Stimulated activated CD8-positive, alpha-beta memory T cell treated with anti-CD3 and anti-CD28 coated beads, Interleukin-4, amount 100 ng/mL, for 48 hours (primary cell): ENCODE data around the gene IFNL4.
"Not testable (repeated sequence)": the region's sequence is repeated elsewhere in the genome, so short reads cannot be mapped to it uniquely, and the experiment has no call there.

Experiments
- DNase-seq: peaks from one replicate; pipeline ENCODE4 v3.0.0-alpha.2; 2020

IFNL4 gene

DNA sequence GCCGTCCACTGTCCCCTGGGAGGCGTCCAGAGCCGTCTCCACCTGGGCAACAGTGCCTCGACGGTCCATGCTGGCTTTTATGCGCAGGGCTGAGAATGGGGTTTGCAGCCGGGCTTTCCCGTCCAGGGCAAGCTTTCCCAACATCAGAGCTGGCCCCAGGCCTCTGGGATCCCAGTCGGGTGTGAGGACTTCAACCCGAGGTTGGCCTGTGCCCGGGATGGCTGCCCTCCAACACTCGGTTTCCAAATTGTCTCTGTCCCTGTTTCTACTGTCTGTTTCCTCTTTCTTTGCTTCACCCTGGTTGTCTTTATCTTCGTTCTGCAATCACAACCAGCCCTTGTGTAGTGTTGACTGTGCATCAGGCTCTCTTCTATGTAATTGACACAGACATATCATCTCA, at the start of gene IFNL4:
Gene IFNL4, minus strand, starts transcription at position 51 of the 400 bp plus-strand sequence.
- no peak for DNase-seq

GRCh38 chr19:39297931-39298634, 49.4 kb upstream of the IFNL4 start:
- peak; percentile 68 for DNase-seq

DNA sequence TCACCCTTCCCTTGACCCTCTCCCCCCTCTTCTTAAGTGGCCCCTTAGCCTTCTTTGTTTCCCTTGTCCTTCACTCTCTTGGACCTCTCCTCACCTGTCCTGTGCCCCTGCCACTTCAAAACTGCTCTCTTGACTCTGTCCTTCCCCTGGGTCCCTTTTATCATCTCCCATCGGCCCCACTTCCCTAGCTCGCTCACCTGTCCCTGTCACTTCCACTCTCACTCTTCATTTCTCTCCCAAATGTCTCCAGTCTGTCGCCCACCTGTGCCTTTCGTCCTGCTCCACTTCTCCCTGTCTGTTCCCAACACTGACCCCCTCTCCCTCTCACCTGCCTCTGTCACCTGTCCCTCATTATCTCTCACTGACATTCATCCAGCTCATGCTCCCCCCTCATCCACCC, 48.2 kb upstream of the IFNL4 start:
- DNase-seq: no peak

- no peak for DNase-seq
Observed at GRCh38 chr19:39296055-39296645, 47.5 kb upstream of the IFNL4 start, which contains the start of gene IFNL1. Gene IFNL1, plus strand, starts transcription at chr19:39296407. Its CDS starts 15 bp downstream, at chr19:39296422.

- no peak for DNase-seq
Observed at GRCh38 chr19:39293394-39293793, 44.7 kb upstream of the IFNL4 start.

DNA sequence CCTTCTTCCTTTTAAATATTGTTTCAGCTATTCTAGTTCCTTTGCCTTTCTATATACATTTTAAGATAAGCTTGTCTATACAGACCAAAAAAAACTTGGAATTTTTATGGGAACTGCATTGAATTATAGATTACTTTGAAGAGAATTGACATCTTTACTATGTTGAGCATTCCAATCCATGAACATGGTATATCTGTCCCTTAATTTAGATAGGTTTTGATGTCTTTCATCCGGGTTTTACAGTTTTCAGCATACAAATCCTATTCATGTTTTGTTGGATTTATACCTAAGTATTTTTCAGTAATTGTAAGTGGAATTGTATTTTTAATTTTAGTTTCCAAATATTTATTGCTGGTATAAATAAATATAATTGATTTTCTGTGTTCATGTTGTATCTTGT, 35.4 kb upstream of the IFNL4 start:
- DNase-seq: no peak

GRCh38 chr19:39282021-39282420, 33.4 kb upstream of the IFNL4 start:
- no peak for DNase-seq

GRCh38 chr19:39277598-39277997, 28.9 kb upstream of the IFNL4 start:
- no peak for DNase-seq

DNA sequence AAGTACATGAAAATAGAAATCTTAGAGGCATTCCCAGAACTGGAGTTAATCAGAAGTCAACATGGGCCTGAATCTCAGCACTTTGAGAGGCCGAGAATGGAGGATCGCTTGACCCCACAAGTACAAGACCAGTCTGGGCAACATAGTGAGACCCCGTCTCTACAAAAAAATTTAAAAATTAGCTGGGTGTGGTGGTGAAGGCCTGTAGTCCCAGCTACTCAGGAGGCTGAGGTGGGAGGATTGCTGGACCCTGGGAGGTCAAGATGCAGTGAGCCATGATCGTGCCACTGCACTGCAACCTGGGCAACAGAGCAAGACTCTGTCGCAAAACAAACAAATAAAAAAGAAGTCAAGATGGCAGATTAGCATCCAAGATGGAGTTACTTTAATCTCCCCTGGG, 28.1 kb upstream of the IFNL4 start:
- no peak for DNase-seq

- no peak for DNase-seq
Observed at GRCh38 chr19:39275578-39275977, 26.9 kb upstream of the IFNL4 start.

- not testable (repeated sequence) for DNase-seq
Observed at GRCh38 chr19:39273859-39274258, 25.2 kb upstream of the IFNL4 start.

DNA sequence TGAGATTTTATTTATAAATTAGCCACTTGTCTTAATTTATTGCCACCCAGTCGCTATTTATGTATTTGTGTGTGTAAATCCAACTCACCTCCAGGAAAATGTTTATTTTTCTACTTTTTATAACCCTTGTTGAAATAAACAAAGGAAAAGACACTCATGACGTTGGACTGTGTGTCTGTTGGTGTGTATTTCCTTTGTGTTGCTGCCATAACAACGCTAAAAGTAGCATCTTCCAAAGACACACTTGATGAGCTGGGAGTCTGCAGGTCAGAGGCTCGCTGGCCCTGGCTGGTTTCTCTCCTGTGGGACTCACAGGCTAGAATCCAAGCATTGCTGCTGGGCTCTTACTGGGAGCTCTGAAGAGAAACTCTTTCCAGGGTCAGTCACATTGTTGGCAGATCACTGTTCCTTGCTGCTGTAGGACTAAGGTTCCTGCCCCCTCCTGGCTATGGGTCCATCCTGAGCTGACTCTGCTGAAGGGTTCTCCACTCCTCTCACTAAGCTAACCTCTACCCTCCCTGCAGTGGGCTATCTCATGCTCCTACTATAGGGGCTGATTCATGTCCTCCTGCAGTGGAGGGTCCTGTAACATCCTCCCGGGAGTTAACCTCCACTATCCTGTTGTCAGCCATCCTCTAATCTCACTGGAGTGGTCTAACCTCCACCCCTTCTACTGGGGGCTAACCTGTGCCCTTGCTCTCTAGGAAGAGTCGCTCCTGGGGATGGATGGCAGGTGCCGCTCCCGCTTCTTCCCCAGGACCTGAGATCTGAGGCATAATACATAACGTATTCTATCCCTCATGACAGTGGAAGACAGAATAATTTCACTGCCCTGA, 21.6 kb upstream of the IFNL4 start:
- no peak for DNase-seq

- DNase-seq: not testable (repeated sequence)
Observed at GRCh38 chr19:39269369-39269768, 20.7 kb upstream of the IFNL4 start.

DNA sequence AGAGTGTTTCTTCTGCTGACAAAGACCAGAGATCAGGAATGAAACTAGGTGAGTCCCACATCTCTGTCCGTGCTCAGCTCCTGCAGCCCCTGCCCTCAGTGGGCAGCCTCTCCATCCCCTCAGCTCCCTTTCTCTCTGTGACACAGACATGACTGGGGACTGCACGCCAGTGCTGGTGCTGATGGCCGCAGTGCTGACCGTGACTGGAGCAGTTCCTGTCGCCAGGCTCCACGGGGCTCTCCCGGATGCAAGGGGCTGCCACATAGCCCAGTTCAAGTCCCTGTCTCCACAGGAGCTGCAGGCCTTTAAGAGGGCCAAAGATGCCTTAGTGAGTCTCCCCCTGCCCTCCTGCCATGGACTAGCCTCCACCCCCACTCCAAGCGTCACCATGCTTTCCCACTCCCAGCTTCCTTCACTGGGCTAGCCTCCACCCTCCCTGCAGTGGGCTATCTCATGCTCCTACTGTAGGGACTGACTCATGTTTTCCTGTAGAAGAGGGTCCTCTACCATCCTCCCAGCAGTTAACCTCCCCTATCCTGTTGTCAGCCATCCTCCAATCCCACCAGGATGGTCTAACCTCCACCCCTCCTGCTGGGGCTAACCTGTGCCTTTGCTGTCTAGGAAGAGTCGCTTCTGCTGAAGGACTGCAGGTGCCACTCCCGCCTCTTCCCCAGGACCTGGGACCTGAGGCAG, 20.0 kb upstream of the IFNL4 start:
- DNase-seq: not testable (repeated sequence)

GRCh38 chr19:39268085-39268484, 19.4 kb upstream of the IFNL4 start, which contains the start of gene IFNL2:
Gene IFNL2, plus strand, starts transcription at chr19:39268396. Its CDS starts 173 bp downstream, at chr19:39268569.
- not testable (repeated sequence) for DNase-seq

GRCh38 chr19:39265321-39265916, 16.8 kb upstream of the IFNL4 start:
- peak; percentile 31 for DNase-seq

GRCh38 chr19:39264306-39265290, 15.9 kb upstream of the IFNL4 start:
- no peak for DNase-seq

GRCh38 chr19:39263912-39264305, 15.3 kb upstream of the IFNL4 start:
- no peak for DNase-seq

DNA sequence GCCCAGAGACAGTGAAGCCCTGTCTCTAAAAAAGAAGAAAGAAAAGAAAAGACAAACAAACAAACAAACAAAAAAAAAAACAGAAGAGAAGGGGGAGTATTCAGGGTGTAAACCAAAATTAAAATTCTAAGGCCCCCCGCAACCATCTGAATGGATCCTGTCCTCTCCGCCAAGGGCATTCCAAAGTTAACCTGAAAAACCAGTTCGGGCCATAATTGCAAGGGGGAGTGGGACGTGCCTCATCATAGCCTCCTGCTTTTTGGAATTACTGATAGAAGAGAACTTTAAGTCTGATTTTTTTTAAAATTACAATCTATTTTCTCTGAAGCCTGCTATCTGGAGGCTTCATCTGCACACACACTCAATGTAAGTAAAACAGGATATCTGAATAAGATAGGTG, 13.8 kb upstream of the IFNL4 start:
- DNase-seq: no peak

DNA sequence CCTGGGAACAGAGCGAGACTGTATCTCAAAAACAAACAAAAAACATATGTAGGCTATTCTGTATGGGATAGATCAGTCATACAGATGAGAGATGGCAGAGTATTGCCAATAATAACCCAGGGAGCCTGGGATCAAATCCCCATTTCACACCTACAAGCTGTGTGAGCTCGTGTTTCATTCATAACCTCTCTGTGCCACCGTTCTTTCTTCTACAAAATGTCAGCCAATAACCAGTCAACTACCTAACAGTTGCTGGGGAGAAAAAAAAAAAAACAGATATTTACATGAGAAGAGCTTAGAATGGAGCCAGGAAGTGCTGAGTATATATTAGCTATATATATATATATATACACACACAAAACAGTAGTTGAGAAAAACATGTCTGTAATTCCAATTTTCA, 13.0 kb upstream of the IFNL4 start:
- DNase-seq: no peak

- DNase-seq: no peak
Observed at GRCh38 chr19:39257227-39257626, 8.6 kb upstream of the IFNL4 start.
